Hepatocyte (in vitro differentiated cells): Measurements from ENCODE around the gene ATAD3B. TPM values are rescaled to one million over a fixed set of nuclear protein-coding genes. Genes with fewer than 3 reads are reported as not detected.

ENCODE experiments used
- DNase-seq: peaks from one replicate; pipeline ENCODE4 v3.0.0-alpha.2; 2016; ENCODE audit warnings: low spot score
- H2AFZ ChIP-seq: fragments of 200-600 bp; sonication (generic); 2 replicates; pipeline ENCODE4 v1.6.0; 2016; ENCODE audit warnings: antibody characterized with exemption, mild to moderate bottlenecking
- H3K27ac ChIP-seq: fragments of 200-600 bp; sonication (generic); 2 replicates; pipeline ENCODE4 v1.5.1; 2016; ENCODE audit warnings: mild to moderate bottlenecking
- H3K27me3 ChIP-seq: fragments of 200-600 bp; sonication (generic); 2 replicates; pipeline ENCODE4 v1.6.1; 2016
- H3K36me3 ChIP-seq: fragments of 200-600 bp; sonication (generic); replicated peaks from 2 replicates; pipeline ENCODE4 v1.5.1; 2016; ENCODE audit warnings: low read depth; ENCODE audit not compliant: insufficient read depth
- H3K4me1 ChIP-seq: fragments of 200-600 bp; sonication (generic); 2 replicates; pipeline ENCODE4 v1.5.1; 2016; ENCODE audit warnings: mild to moderate bottlenecking, moderate library complexity; ENCODE audit not compliant: insufficient read depth
- H3K4me2 ChIP-seq: fragments of 200-600 bp; sonication (generic); 2 replicates; pipeline ENCODE4 v1.6.0; 2016
- H3K4me3 ChIP-seq: fragments of 200-600 bp; sonication (generic); 2 replicates; pipeline ENCODE4 v1.5.1; 2016; ENCODE audit warnings: mild to moderate bottlenecking
- H3K79me2 ChIP-seq: fragments of 200-600 bp; sonication (generic); 2 replicates; pipeline ENCODE4 v1.6.0; 2017; ENCODE audit warnings: mild to moderate bottlenecking
- H3K9me2 ChIP-seq: fragments of 200-600 bp; sonication (generic); replicated peaks from 2 replicates; pipeline ENCODE4 v1.6.0; 2017; ENCODE audit warnings: mild to moderate bottlenecking; ENCODE audit not compliant: insufficient read depth
- H3K9me3 ChIP-seq: fragments of 200-600 bp; sonication (generic); 2 replicates; pipeline ENCODE4 v1.5.1; 2016; ENCODE audit warnings: low read depth, mild to moderate bottlenecking
- H4K20me1 ChIP-seq: fragments of 200-600 bp; sonication (generic); 2 replicates; pipeline ENCODE4 v1.6.0; 2016; ENCODE audit warnings: mild to moderate bottlenecking; ENCODE audit not compliant: insufficient read depth, poor library complexity, severe bottlenecking
- CTCF ChIP-seq: fragments of 200-600 bp; sonication (generic); IDR thresholded peaks from 2 replicates; pipeline ENCODE4 v1.5.1; 2016; ENCODE audit warnings: antibody characterized with exemption, mild to moderate bottlenecking; ENCODE audit not compliant: poor library complexity
- EZH2 ChIP-seq: fragments of 200-600 bp; sonication (generic); IDR thresholded peaks from 2 replicates; pipeline ENCODE4 v1.6.1; 2016; ENCODE audit warnings: antibody characterized with exemption, mild to moderate bottlenecking, borderline replicate concordance
- EZH2phosphoT487 ChIP-seq: fragments of 200-600 bp; sonication (generic); IDR thresholded peaks from one replicate; pipeline ENCODE4 v1.6.1; 2018; ENCODE audit warnings: antibody characterized with exemption, mild to moderate bottlenecking, low read depth, moderate library complexity; ENCODE audit not compliant: unreplicated experiment, severe bottlenecking
- WGBS: methylation state at CpG from one replicate; pipeline ENCODE4 v1.1.6; 2016; ENCODE audit warnings: low lambda C conversion rate; ENCODE audit errors: missing lambda C conversion rate; 5-methylcytosine and 5-hydroxymethylcytosine counted together
- polyA plus RNA-seq: library from polyadenylated mRNA; unstranded; fragments of >200 nt; fragmentation: Nextera tagmentation; extraction: Ambion mirVana; gene quantifications from 2 replicates; pipeline ENCODE4 v1.2.1, GENCODE V29; 2016
- total RNA-seq: library from RNA; depleted of rRNA; stranded (reverse); fragments of >200 nt; gene quantifications from 2 replicates; pipeline ENCODE4 v1.2.3, GENCODE V29; 2014

The ATAD3B gene
- total and polyA plus RNA-seq, 2 experiments from 2014 or later = 13.4 to 33.2 TPM

- H3K27ac ChIP-seq = peak overlapping the region; percentile 72
- no peaks in the 10 kb centered on the region for H3K36me3 ChIP-seq
- H2AFZ ChIP-seq = no peak overlapping the region
- no peak for TF ChIP-seq CTCF
- TF ChIP-seq EZH2phosphoT487 = no peak
- TF ChIP-seq EZH2 = no peak
- peaks cover 12% of the 10 kb centered on the region for H3K4me1 ChIP-seq
- H3K4me3 ChIP-seq = no peak overlapping the region
- H3K27me3 ChIP-seq = no peaks in the 10 kb centered on the region
- H3K9me2 ChIP-seq = no peaks in the 10 kb centered on the region
- DNase-seq = peak; percentile 52
- peaks cover 8% of the 10 kb centered on the region for H4K20me1 ChIP-seq
- 82% methylated on average over 9 of the region's 19 CpGs for WGBS
- peak overlapping the region; percentile 41 for H3K4me2 ChIP-seq
- no peaks in the 10 kb centered on the region for H3K79me2 ChIP-seq
- H3K9me3 ChIP-seq = no peaks in the 10 kb centered on the region
These were observed 72.1 kb downstream of the ATAD3B start for GRCh38 chr1:1543706-1544099.

- H3K9me3 ChIP-seq = no peaks in the 10 kb centered on the region
- no peak for DNase-seq
- WGBS = 97% methylated on average over 10 of the region's 10 CpGs
- no peak overlapping the region for H3K27ac ChIP-seq
- H3K27me3 ChIP-seq = no peaks in the 10 kb centered on the region
- TF ChIP-seq CTCF (no peak), EZH2phosphoT487 (no peak), EZH2 (no peak)
- H3K9me2 ChIP-seq = no peaks in the 10 kb centered on the region
- no peaks in the 10 kb centered on the region for H3K36me3 ChIP-seq
- no peaks in the 10 kb centered on the region for H3K79me2 ChIP-seq
- H3K4me1 ChIP-seq = peaks cover 12% of the 10 kb centered on the region
- peaks cover 3% of the 10 kb centered on the region for H4K20me1 ChIP-seq
- no peak overlapping the region for H3K4me3 ChIP-seq
- H2AFZ ChIP-seq = no peak overlapping the region
- H3K4me2 ChIP-seq = no peak overlapping the region
These were observed 73.0 kb downstream of the ATAD3B start for GRCh38 chr1:1544544-1544943.

Other genes starting within 250 kb of the ATAD3B start
- gene SDF4, start 239.8 kb upstream of the ATAD3B start, total RNA-seq = 110 and 156 TPM in 2 replicates
- 296 and 311 TPM in 2 replicates for gene SDF4, start 239.8 kb upstream of the ATAD3B start, polyA plus RNA-seq
- gene B3GALT6, start 239.5 kb upstream of the ATAD3B start, total RNA-seq = 28.8 and 28.9 TPM in 2 replicates
- gene B3GALT6, start 239.5 kb upstream of the ATAD3B start, polyA plus RNA-seq = 36.3 and 36.9 TPM in 2 replicates
- 3.8 and 4.1 TPM in 2 replicates for gene C1QTNF12, start 225.0 kb upstream of the ATAD3B start, total RNA-seq
- 5.2 and 6.6 TPM in 2 replicates for gene C1QTNF12, start 225.0 kb upstream of the ATAD3B start, polyA plus RNA-seq
- 31.3 and 31.7 TPM in 2 replicates for gene UBE2J2, start 197.9 kb upstream of the ATAD3B start, total RNA-seq
- 66.7 and 81.0 TPM in 2 replicates for gene UBE2J2, start 197.9 kb upstream of the ATAD3B start, polyA plus RNA-seq
- 1.0 and 1.8 TPM in 2 replicates for gene SCNN1D, start 191.3 kb upstream of the ATAD3B start, total RNA-seq
- 3.5 and 3.9 TPM in 2 replicates for gene SCNN1D, start 191.3 kb upstream of the ATAD3B start, polyA plus RNA-seq
- 50.9 and 56.0 TPM in 2 replicates for gene ACAP3, start 163.8 kb upstream of the ATAD3B start, total RNA-seq
- 87.1 and 108 TPM in 2 replicates for gene ACAP3, start 163.8 kb upstream of the ATAD3B start, polyA plus RNA-seq
- 27.7 and 36.2 TPM in 2 replicates for gene PUSL1, start 163.2 kb upstream of the ATAD3B start, total RNA-seq
- 27.4 and 37.2 TPM in 2 replicates for gene PUSL1, start 163.2 kb upstream of the ATAD3B start, polyA plus RNA-seq
- gene INTS11, start 147.1 kb upstream of the ATAD3B start, total RNA-seq = 72.1 and 80.6 TPM in 2 replicates
- gene INTS11, start 147.1 kb upstream of the ATAD3B start, polyA plus RNA-seq = 73.7 and 80.4 TPM in 2 replicates
- gene CPTP, start 147.0 kb upstream of the ATAD3B start, total RNA-seq = 12.8 and 22.9 TPM in 2 replicates
- 43.2 and 45.6 TPM in 2 replicates for gene CPTP, start 147.0 kb upstream of the ATAD3B start, polyA plus RNA-seq
- gene TAS1R3, start 140.5 kb upstream of the ATAD3B start, total RNA-seq = 0.17 TPM in 1 of 2 replicates, not detected in the other
- gene TAS1R3, start 140.5 kb upstream of the ATAD3B start, polyA plus RNA-seq = 0.42 and 1.0 TPM in 2 replicates
- gene DVL1, start 122.3 kb upstream of the ATAD3B start, total RNA-seq = 58.0 and 61.6 TPM in 2 replicates
- gene DVL1, start 122.3 kb upstream of the ATAD3B start, polyA plus RNA-seq = 49.1 and 50.5 TPM in 2 replicates
- gene MXRA8, start 113.2 kb upstream of the ATAD3B start, total RNA-seq = 138 and 155 TPM in 2 replicates
- 242 and 261 TPM in 2 replicates for gene MXRA8, start 113.2 kb upstream of the ATAD3B start, polyA plus RNA-seq
- 92.9 and 105 TPM in 2 replicates for gene AURKAIP1, start 96.6 kb upstream of the ATAD3B start, total RNA-seq
- 238 and 246 TPM in 2 replicates for gene AURKAIP1, start 96.6 kb upstream of the ATAD3B start, polyA plus RNA-seq
- gene CCNL2, start 72.4 kb upstream of the ATAD3B start, total RNA-seq = 151 and 166 TPM in 2 replicates
- 284 and 364 TPM in 2 replicates for gene CCNL2, start 72.4 kb upstream of the ATAD3B start, polyA plus RNA-seq
- gene MRPL20, start 64.5 kb upstream of the ATAD3B start, total RNA-seq = 107 and 115 TPM in 2 replicates
- gene MRPL20, start 64.5 kb upstream of the ATAD3B start, polyA plus RNA-seq = 176 and 193 TPM in 2 replicates
- 2.1 and 6.5 TPM in 2 replicates for gene ANKRD65, start 50.5 kb upstream of the ATAD3B start, total RNA-seq
- gene ANKRD65, start 50.5 kb upstream of the ATAD3B start, polyA plus RNA-seq = 5.5 and 7.3 TPM in 2 replicates
- gene VWA1, start 36.1 kb upstream of the ATAD3B start, total RNA-seq = 37.7 and 38.1 TPM in 2 replicates
- gene VWA1, start 36.1 kb upstream of the ATAD3B start, polyA plus RNA-seq = 114 and 131 TPM in 2 replicates
- gene ATAD3C, start 22.1 kb upstream of the ATAD3B start, total RNA-seq = 0.10 TPM in 1 of 2 replicates, not detected in the other
- gene ATAD3C, start 22.1 kb upstream of the ATAD3B start, polyA plus RNA-seq = 0.99 and 1.2 TPM in 2 replicates
- gene ATAD3A, start 40.4 kb downstream of the ATAD3B start, total RNA-seq = 15.5 and 16.7 TPM in 2 replicates
- gene ATAD3A, start 40.4 kb downstream of the ATAD3B start, polyA plus RNA-seq = 46.7 and 49.4 TPM in 2 replicates
- 4.3 and 6.2 TPM in 2 replicates for gene TMEM240, start 68.9 kb downstream of the ATAD3B start, total RNA-seq
- 2.1 and 2.6 TPM in 2 replicates for gene TMEM240, start 68.9 kb downstream of the ATAD3B start, polyA plus RNA-seq
- 75.7 and 85.0 TPM in 2 replicates for gene SSU72, start 103.1 kb downstream of the ATAD3B start, total RNA-seq
- gene SSU72, start 103.1 kb downstream of the ATAD3B start, polyA plus RNA-seq = 192 and 203 TPM in 2 replicates
- 0.96 and 2.1 TPM in 2 replicates for gene FNDC10, start 128.4 kb downstream of the ATAD3B start, total RNA-seq
- 6.0 and 8.8 TPM in 2 replicates for gene FNDC10, start 128.4 kb downstream of the ATAD3B start, polyA plus RNA-seq
- gene MIB2, start 143.7 kb downstream of the ATAD3B start, total RNA-seq = 34.8 and 47.5 TPM in 2 replicates
- 75.3 and 121 TPM in 2 replicates for gene MIB2, start 143.7 kb downstream of the ATAD3B start, polyA plus RNA-seq
- gene MMP23B, start 160.4 kb downstream of the ATAD3B start, total RNA-seq = 48.0 and 73.4 TPM in 2 replicates
- 136 and 184 TPM in 2 replicates for gene MMP23B, start 160.4 kb downstream of the ATAD3B start, polyA plus RNA-seq
- 7.5 and 10.1 TPM in 2 replicates for gene CDK11B, start 187.2 kb downstream of the ATAD3B start, total RNA-seq
- 15.3 and 21.3 TPM in 2 replicates for gene CDK11B, start 187.2 kb downstream of the ATAD3B start, polyA plus RNA-seq
- 46.7 and 48.2 TPM in 2 replicates for gene SLC35E2B, start 221.0 kb downstream of the ATAD3B start, total RNA-seq
- 27.5 and 29.2 TPM in 2 replicates for gene SLC35E2B, start 221.0 kb downstream of the ATAD3B start, polyA plus RNA-seq